ENCODE measurements around the gene GRIK3.

DNA sequence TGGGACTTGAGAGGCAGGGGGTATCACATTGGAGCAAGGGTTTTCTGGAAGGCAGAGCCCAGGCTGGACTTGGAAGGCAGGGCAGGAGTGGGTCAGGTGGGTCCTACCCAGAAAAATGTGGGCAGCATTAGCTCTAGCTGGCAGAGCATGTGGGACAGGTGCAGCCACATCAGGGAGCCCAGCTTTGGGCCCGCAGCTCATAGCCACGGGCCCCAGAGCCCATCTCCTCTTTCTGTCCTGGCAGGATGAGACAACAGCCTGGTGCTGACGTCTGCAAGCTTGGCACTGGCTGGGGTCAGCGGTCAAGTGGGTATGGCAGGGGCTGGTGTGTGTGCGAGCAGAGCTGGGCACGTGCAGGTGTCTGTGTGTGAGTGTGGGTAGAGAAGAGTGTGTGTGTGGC lies 154.7 kb downstream of the GRIK3 start:
- TF ChIP-seq, protein P1, sequence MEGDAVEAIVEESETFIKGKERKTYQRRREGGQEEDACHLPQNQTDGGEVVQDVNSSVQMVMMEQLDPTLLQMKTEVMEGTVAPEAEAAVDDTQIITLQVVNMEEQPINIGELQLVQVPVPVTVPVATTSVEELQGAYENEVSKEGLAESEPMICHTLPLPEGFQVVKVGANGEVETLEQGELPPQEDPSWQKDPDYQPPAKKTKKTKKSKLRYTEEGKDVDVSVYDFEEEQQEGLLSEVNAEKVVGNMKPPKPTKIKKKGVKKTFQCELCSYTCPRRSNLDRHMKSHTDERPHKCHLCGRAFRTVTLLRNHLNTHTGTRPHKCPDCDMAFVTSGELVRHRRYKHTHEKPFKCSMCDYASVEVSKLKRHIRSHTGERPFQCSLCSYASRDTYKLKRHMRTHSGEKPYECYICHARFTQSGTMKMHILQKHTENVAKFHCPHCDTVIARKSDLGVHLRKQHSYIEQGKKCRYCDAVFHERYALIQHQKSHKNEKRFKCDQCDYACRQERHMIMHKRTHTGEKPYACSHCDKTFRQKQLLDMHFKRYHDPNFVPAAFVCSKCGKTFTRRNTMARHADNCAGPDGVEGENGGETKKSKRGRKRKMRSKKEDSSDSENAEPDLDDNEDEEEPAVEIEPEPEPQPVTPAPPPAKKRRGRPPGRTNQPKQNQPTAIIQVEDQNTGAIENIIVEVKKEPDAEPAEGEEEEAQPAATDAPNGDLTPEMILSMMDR (IDR thresholded peaks at IDR 0.05) = no peak
- TF ChIP-seq POLR2A (IDR thresholded peaks at IDR 0.05) (no peak), EP300 (IDR thresholded peaks at IDR 0.05; ENCODE audit: low read depth) (no peak)
